ENCODE data around the gene FARP1. TPM values are rescaled to one million over a fixed set of nuclear protein-coding genes. Genes with fewer than 3 reads are reported as not detected.
A peak's percentile ranks its signal among the peaks of the same experiment; 100 is the strongest.

The FARP1 gene
- total RNA-seq, 2 donors from 2014 or later: 89.5 to 93.6 TPM

GRCh38 chr13:98254513-98254912 lies 111.6 kb downstream of the FARP1 start:
- Histone ChIP-seq H3K27me3 (no peaks in the 10 kb centered on the region), H3K9me3 (no peaks in the 10 kb centered on the region), H3K27ac (peak overlapping the region in 1 of 4 donors; percentile 64), H3K4me3 (no peak overlapping the region), H3K4me1 (peaks cover 25% of the 10 kb centered on the region), H3K36me3 (replicated peaks in 1 of 2; ENCODE audit: insufficient read depth in 1 of 2, low read depth in 2 of 2) (no peaks in the 10 kb centered on the region)
- ATAC-seq: no peak
- DNase-seq: no peak
- WGBS, 2 donors: 87 to 88% methylated on average over 2 of the region's 2 CpGs
- intact Hi-C loops (cut with DNase I): no loop called here
- TF ChIP-seq POLR2A (IDR thresholded peaks at IDR 0.05) (no peak), CTCF (IDR thresholded peaks at IDR 0.05) (no peak)

DNA sequence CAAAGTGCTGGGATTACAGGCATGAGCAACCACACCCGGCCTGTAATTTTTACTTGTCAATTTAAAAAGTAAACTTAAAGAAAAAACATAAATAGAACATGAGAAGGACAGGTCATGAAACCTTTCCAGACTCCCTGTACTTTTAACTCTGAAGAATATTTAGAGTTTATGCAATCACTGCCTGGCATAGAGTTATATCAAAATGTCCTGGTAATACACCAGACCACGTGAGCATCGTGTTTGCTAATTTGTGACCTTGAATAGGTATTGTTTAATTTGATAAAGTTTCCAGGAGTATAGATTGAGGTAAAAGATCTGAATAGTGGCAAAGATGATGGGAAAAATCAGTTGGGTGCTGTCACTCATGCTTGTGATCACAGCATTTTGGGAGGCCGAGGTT lies 115.3 kb downstream of the FARP1 start:
- intact Hi-C loops (cut with DNase I): no loop called here
- peak overlapping the region in 1 of 4 donors; percentile 10 for H3K27ac ChIP-seq
- H3K4me3 ChIP-seq: no peak overlapping the region
- peaks cover 30% of the 10 kb centered on the region for H3K4me1 ChIP-seq
- TF ChIP-seq CTCF (IDR thresholded peaks at IDR 0.05) (no peak), POLR2A (IDR thresholded peaks at IDR 0.05) (no peak)
- no peaks in the 10 kb centered on the region for H3K9me3 ChIP-seq
- ATAC-seq (peak; percentile 52), DNase-seq (peak in 1 of 4 donors; percentile 35)
- 34 to 47% methylated on average over 4 of the region's 4 CpGs for WGBS, 2 donors
- H3K36me3 ChIP-seq (replicated peaks in 1 of 2; ENCODE audit: insufficient read depth in 1 of 2, low read depth in 2 of 2): no peaks in the 10 kb centered on the region
- no peaks in the 10 kb centered on the region for H3K27me3 ChIP-seq

GRCh38 chr13:98260357-98261164 lies 117.7 kb downstream of the FARP1 start:
- peak overlapping the region in 2 of 4 donors; percentile 1 to 24 for H3K27ac ChIP-seq
- TF ChIP-seq CTCF (IDR thresholded peaks at IDR 0.05) (no peak), POLR2A (IDR thresholded peaks at IDR 0.05) (no peak)
- DNase-seq (no peak), ATAC-seq (no peak)
- no peak overlapping the region for H3K4me3 ChIP-seq
- intact Hi-C loops (cut with DNase I): no loop called here
- no peaks in the 10 kb centered on the region for H3K27me3 ChIP-seq
- peaks cover 35% of the 10 kb centered on the region for H3K4me1 ChIP-seq
- H3K36me3 ChIP-seq (replicated peaks in 1 of 2; ENCODE audit: insufficient read depth in 1 of 2, low read depth in 2 of 2): no peaks in the 10 kb centered on the region
- 58 to 80% methylated on average over 4 to 8 of the region's 8 CpGs for WGBS, 2 donors
- no peaks in the 10 kb centered on the region for H3K9me3 ChIP-seq

DNA sequence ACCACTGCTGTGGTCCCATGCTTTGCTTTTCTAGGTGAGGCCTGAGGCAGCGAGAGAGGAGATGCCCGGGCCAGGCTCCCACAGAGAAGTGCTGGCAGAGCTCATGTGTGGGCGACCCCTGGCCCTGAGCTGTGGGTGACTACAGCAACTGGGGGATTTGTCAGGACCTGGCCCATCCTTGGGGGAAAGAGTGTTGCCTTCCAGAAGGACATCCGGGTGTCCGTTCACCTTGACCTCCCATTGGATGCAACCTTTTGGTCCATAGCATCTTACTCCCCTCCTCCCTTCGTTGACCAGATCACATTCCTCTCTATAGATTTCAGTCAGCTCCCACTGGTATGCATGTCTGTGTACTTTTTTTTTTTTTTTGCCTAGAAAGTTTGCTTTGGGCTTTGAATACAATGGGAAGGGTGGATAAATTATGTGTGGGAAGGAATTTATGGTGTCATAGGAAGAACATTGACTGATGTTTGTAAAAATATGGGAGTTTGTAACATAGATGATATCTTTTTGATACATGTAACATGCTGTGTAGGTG lies 118.3 kb downstream of the FARP1 start:
- 91 to 93% methylated on average over 6 of the region's 6 CpGs for WGBS, 2 donors
- Histone ChIP-seq H3K27ac (peak overlapping the region in 1 of 4 donors; percentile 1), H3K4me1 (peaks cover 42% of the 10 kb centered on the region), H3K4me3 (no peak overlapping the region), H3K9me3 (no peaks in the 10 kb centered on the region), H3K27me3 (no peaks in the 10 kb centered on the region), H3K36me3 (replicated peaks in 1 of 2; ENCODE audit: insufficient read depth in 1 of 2, low read depth in 2 of 2) (no peaks in the 10 kb centered on the region)
- ATAC-seq (no peak), DNase-seq (no peak)
- intact Hi-C loops (cut with DNase I): no loop called here
- TF ChIP-seq POLR2A (IDR thresholded peaks at IDR 0.05): no peak
- TF ChIP-seq CTCF (IDR thresholded peaks at IDR 0.05): no peak

Measured in body of pancreas (tissue), 4 donors.